Mesenchymal stem cell (in vitro differentiated cells and primary cell): ENCODE data around the gene MZF1.

Experiments
- DNase-seq: peaks from one replicate; pipeline ENCODE4 v3.0.0-alpha.2; 2013
- H2AFZ ChIP-seq: one replicate; pipeline ENCODE4 v1.6.1; 2013; ENCODE audit warnings: low read depth, mild to moderate bottlenecking, control low read depth, inconsistent platforms, low read length, moderate library complexity
- H2AK5ac ChIP-seq: 2 replicates; pipeline ENCODE4 v1.6.1; 2013; ENCODE audit warnings: low read length, moderate library complexity, mild to moderate bottlenecking, inconsistent platforms; ENCODE audit not compliant: severe bottlenecking
- H2BK120ac ChIP-seq: one replicate; pipeline ENCODE4 v1.6.1; 2013; ENCODE audit warnings: low read depth, mild to moderate bottlenecking, inconsistent platforms, low read length, moderate library complexity
- H2BK12ac ChIP-seq, 2 experiments: one replicate each; pipeline ENCODE4 v1.6.1; 2013; ENCODE audit warnings: inconsistent platforms in 2 of 2, low read length in 2 of 2, mild to moderate bottlenecking in 2 of 2, moderate library complexity in 2 of 2, control low read depth in 1 of 2
- H2BK15ac ChIP-seq: one replicate; pipeline ENCODE4 v1.6.1; 2013; ENCODE audit warnings: mild to moderate bottlenecking, low read depth, inconsistent platforms; ENCODE audit not compliant: poor library complexity, severe bottlenecking
- H2BK5ac ChIP-seq: 2 replicates; pipeline ENCODE4 v1.6.1; 2013; ENCODE audit warnings: low read depth, mild to moderate bottlenecking, low read length, control low read depth, inconsistent platforms; ENCODE audit not compliant: poor library complexity, severe bottlenecking
- H3K14ac ChIP-seq, 2 experiments: one replicate each; pipeline ENCODE4 v1.6.1; 2013; ENCODE audit warnings: inconsistent platforms in 2 of 2, low read length in 2 of 2, control low read depth in 1 of 2, mild to moderate bottlenecking in 1 of 2, moderate library complexity in 1 of 2
- H3K18ac ChIP-seq, 2 experiments: one replicate each; pipeline ENCODE4 v1.6.1; 2013; ENCODE audit warnings: inconsistent platforms in 2 of 2, low read length in 2 of 2, control low read depth in 1 of 2, low read depth in 1 of 2, mild to moderate bottlenecking in 1 of 2
- H3K23ac ChIP-seq, 2 experiments: one replicate each; pipeline ENCODE4 v1.6.1; 2013; ENCODE audit warnings: inconsistent platforms in 2 of 2, low read length in 2 of 2, mild to moderate bottlenecking in 2 of 2, moderate library complexity in 2 of 2, control low read depth in 1 of 2
- H3K27ac ChIP-seq: 2 replicates; pipeline ENCODE4 v1.5.1; 2013; ENCODE audit warnings: mild to moderate bottlenecking, moderate library complexity, low read length, control low read depth, inconsistent platforms; ENCODE audit not compliant: poor library complexity, severe bottlenecking
- H3K27me3 ChIP-seq, 2 experiments: 2 replicates each; pipeline versions ENCODE4 v1.6.1 to v1.7.0; 2013; ENCODE audit warnings: low read length in 2 of 2, mild to moderate bottlenecking in 2 of 2, moderate library complexity in 2 of 2, control low read depth in 1 of 2, inconsistent platforms in 1 of 2; ENCODE audit not compliant: control insufficient read depth in 1 of 2, insufficient read depth in 1 of 2
- H3K36me3 ChIP-seq, 2 experiments: 2 replicates each; pipeline versions ENCODE4 v1.6.1 to v1.7.0; 2013; ENCODE audit warnings: low read length in 2 of 2, control low read depth in 1 of 2, inconsistent platforms in 1 of 2, low read depth in 1 of 2, mild to moderate bottlenecking in 1 of 2; ENCODE audit not compliant: insufficient read depth in 2 of 2, control insufficient read depth in 1 of 2
- H3K4ac ChIP-seq, 2 experiments: one replicate each; pipeline ENCODE4 v1.6.1; 2013; ENCODE audit warnings: inconsistent platforms in 2 of 2, low read length in 2 of 2, mild to moderate bottlenecking in 2 of 2, moderate library complexity in 2 of 2, control low read depth in 1 of 2, low read depth in 1 of 2
- H3K4me1 ChIP-seq: 2 replicates; pipeline ENCODE4 v1.6.1; 2013; ENCODE audit warnings: low read depth, low read length, control low read depth; ENCODE audit not compliant: control insufficient read depth, insufficient read depth
- H3K4me2 ChIP-seq: 2 replicates; pipeline ENCODE4 v1.6.1; 2013; ENCODE audit warnings: low read length, mild to moderate bottlenecking, inconsistent platforms; ENCODE audit not compliant: poor library complexity, severe bottlenecking
- H3K4me3 ChIP-seq, 2 experiments: 2 replicates each; pipeline versions ENCODE4 v1.5.1 to v1.7.0; 2013; ENCODE audit warnings: low read length in 2 of 2, mild to moderate bottlenecking in 2 of 2, control low read depth in 1 of 2, low read depth in 1 of 2; ENCODE audit not compliant: insufficient read depth in 1 of 2
- H3K79me1 ChIP-seq: replicated peaks from 2 replicates; pipeline ENCODE4 v1.6.1; 2013; ENCODE audit warnings: mild to moderate bottlenecking, control low read depth, low read length, inconsistent platforms; ENCODE audit not compliant: poor library complexity, severe bottlenecking
- H3K9ac ChIP-seq: 2 replicates; pipeline ENCODE4 v1.7.0; 2013; ENCODE audit warnings: mild to moderate bottlenecking, low read length, moderate library complexity
- H3K9me3 ChIP-seq: 2 replicates; pipeline ENCODE4 v1.7.0; 2013; ENCODE audit warnings: mild to moderate bottlenecking, low read length; ENCODE audit not compliant: control insufficient read depth
- H4K8ac ChIP-seq: one replicate; pipeline ENCODE4 v1.6.1; 2013; ENCODE audit warnings: inconsistent platforms, mild to moderate bottlenecking, low read length, moderate library complexity
- H4K91ac ChIP-seq: one replicate; pipeline ENCODE4 v1.6.1; 2013; ENCODE audit warnings: mild to moderate bottlenecking, low read length, inconsistent platforms
- WGBS: methylation state at CpG from one replicate; pipeline ENCODE4 v1.1.7; 2013; ENCODE audit warnings: mixed read lengths; 5-methylcytosine and 5-hydroxymethylcytosine counted together

MZF1 gene

GRCh38 chr19:58581227-58582141, 8.3 kb upstream of the MZF1 start:
- peak overlapping the region; percentile 81 for H4K91ac ChIP-seq
- 72% methylated on average over 62 of the region's 62 CpGs for WGBS
- H3K36me3 ChIP-seq: peaks cover 34 to 43% of the 10 kb centered on the region in 2 experiments
- no peaks in the 10 kb centered on the region for H3K27me3 ChIP-seq
- H3K18ac ChIP-seq: peak overlapping the region in 1 of 2 experiments; percentile 26
- peaks cover 28% of the 10 kb centered on the region for H3K79me1 ChIP-seq
- H4K8ac ChIP-seq: peak overlapping the region; percentile 56
- H3K4me3 ChIP-seq: no peak overlapping the region
- H2BK5ac ChIP-seq: no peak overlapping the region
- no peak overlapping the region for H2BK15ac ChIP-seq
- H3K9me3 ChIP-seq: no peaks in the 10 kb centered on the region
- H3K14ac ChIP-seq: no peak overlapping the region
- DNase-seq: peak; percentile 93
- H3K27ac ChIP-seq: no peak overlapping the region
- H3K4me1 ChIP-seq: peaks cover 13% of the 10 kb centered on the region
- H2BK12ac ChIP-seq: peak overlapping the region in 1 of 2 experiments; percentile 16
- H3K9ac ChIP-seq: peak overlapping the region; percentile 77
- H3K4ac ChIP-seq: peak overlapping the region in 1 of 2 experiments; percentile 73
- no peak overlapping the region for H2AK5ac ChIP-seq
- H2BK120ac ChIP-seq: no peak overlapping the region
- no peak overlapping the region for H2AFZ ChIP-seq
- H3K4me2 ChIP-seq: no peak overlapping the region
- no peak overlapping the region for H3K23ac ChIP-seq

- H2BK120ac ChIP-seq: no peak overlapping the region
- H3K14ac ChIP-seq: no peak overlapping the region
- H2BK15ac ChIP-seq: no peak overlapping the region
- H3K4me3 ChIP-seq: no peak overlapping the region
- no peak overlapping the region for H2AK5ac ChIP-seq
- H3K36me3 ChIP-seq: peaks cover 34 to 35% of the 10 kb centered on the region in 2 experiments
- H2BK5ac ChIP-seq: no peak overlapping the region
- no peak overlapping the region for H3K4ac ChIP-seq
- H4K91ac ChIP-seq: no peak overlapping the region
- H3K9me3 ChIP-seq: no peaks in the 10 kb centered on the region
- WGBS: 95% methylated on average over 7 of the region's 8 CpGs
- peak overlapping the region; percentile 19 for H3K9ac ChIP-seq
- no peak overlapping the region for H3K23ac ChIP-seq
- H3K27ac ChIP-seq: no peak overlapping the region
- H2BK12ac ChIP-seq: no peak overlapping the region
- H4K8ac ChIP-seq: no peak overlapping the region
- H3K18ac ChIP-seq: no peak overlapping the region
- H3K4me2 ChIP-seq: no peak overlapping the region
- no peak for DNase-seq
- no peak overlapping the region for H2AFZ ChIP-seq
- peaks cover 6% of the 10 kb centered on the region for H3K4me1 ChIP-seq
- H3K27me3 ChIP-seq: no peaks in the 10 kb centered on the region
- H3K79me1 ChIP-seq: peaks cover 28% of the 10 kb centered on the region
These were observed 6.5 kb upstream of the MZF1 start for GRCh38 chr19:58579473-58580142.

DNA sequence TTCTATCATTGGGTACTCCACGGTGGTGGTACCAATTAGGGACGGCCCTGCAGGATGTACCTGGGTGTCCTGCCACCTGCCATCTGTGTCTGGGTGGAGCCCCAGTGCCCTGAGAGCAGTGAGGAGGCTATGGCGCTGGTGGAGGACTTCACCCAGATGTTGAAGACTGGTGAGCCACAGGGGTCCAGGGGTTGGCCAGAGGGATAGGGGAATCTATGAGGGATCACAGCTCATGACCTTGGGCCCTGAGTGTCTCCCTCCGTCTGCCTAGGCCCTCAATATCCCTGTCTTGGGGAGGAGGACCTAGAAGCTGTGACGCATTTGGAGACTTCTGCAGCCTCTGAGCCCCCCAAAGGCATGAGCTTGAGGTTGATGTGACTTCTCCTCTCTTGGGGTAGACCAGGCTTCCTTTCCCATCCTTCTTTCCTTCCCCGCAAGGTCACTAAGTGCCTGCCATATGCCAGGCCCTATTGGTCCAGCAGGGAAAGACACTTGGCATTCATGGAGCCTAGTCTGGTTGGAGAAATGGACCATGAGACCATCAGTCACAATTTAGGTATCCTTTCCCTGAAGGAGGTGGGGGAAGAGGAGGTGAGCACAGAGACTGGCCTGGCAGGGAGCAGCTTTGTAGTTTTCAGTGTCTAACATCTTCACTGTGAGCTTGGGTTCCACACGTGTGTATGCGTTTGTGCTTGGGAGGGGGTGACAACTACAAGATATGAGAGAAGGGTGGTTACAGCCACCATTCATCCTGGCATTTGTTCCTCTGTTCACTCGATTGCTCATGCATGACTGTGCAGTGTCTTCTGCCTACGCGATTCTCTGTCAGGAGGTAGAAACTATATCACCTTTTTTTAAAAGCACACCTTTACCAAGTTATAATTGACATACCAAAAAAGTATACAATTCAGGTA, 5.1 kb upstream of the MZF1 start:
- Histone ChIP-seq H3K4me3 (peak overlapping the region in 1 of 2 experiments; percentile 21), H3K27ac (no peak overlapping the region), H2BK15ac (no peak overlapping the region), H3K4ac (no peak overlapping the region), H4K91ac (no peak overlapping the region), H2BK120ac (no peak overlapping the region), H2BK5ac (no peak overlapping the region), H3K18ac (no peak overlapping the region), H3K4me2 (no peak overlapping the region), H3K4me1 (peaks cover 6% of the 10 kb centered on the region), H2AFZ (no peak overlapping the region), H3K79me1 (peaks cover 19% of the 10 kb centered on the region), H3K23ac (no peak overlapping the region), H4K8ac (no peak overlapping the region), H3K27me3 (no peaks in the 10 kb centered on the region), H3K36me3 (peaks cover 26 to 27% of the 10 kb centered on the region in 2 experiments), H2BK12ac (peak overlapping the region in 1 of 2 experiments; percentile 2), H3K9ac (peak overlapping the region; percentile 36), H3K9me3 (no peaks in the 10 kb centered on the region), H2AK5ac (no peak overlapping the region), H3K14ac (no peak overlapping the region)
- DNase-seq: no peak
- WGBS: 97% methylated on average over 10 of the region's 11 CpGs
